AG10803 (cell line): Measurements from ENCODE around the gene GLCE.

Experiments used
- DNase-seq: peaks from one replicate; pipeline ENCODE4 v3.0.0; 2010; ENCODE audit warnings: low read depth
- H3K4me3 ChIP-seq: 2 replicates; pipeline ENCODE4 v1.5.1; 2011; ENCODE audit warnings: mild to moderate bottlenecking, low read length, control low read depth
- CTCF ChIP-seq: conservative IDR thresholded peaks from 2 replicates; pipeline ENCODE4 v1.5.1; 2011; ENCODE audit warnings: mild to moderate bottlenecking, low read length, control low read depth, inconsistent platforms

The GLCE gene

GRCh38 chr15:69244798-69245197 is 84.4 kb downstream of the GLCE start:
- no peak for DNase-seq
- H3K4me3 ChIP-seq: no peak overlapping the region
- no peak for TF ChIP-seq CTCF

- no peak for TF ChIP-seq CTCF
- H3K4me3 ChIP-seq: no peak overlapping the region
- DNase-seq: peak; percentile 57
These were observed 92.7 kb downstream of the GLCE start for GRCh38 chr15:69253156-69253555.

- DNase-seq: peak; percentile 47
- peak; percentile 67 for TF ChIP-seq CTCF
- no peak overlapping the region for H3K4me3 ChIP-seq
These were observed 105.0 kb downstream of the GLCE start for GRCh38 chr15:69265347-69265955.

GRCh38 chr15:69271217-69271616 is 110.8 kb downstream of the GLCE start:
- TF ChIP-seq CTCF: no peak
- DNase-seq: no peak
- H3K4me3 ChIP-seq: no peak overlapping the region

- H3K4me3 ChIP-seq: no peak overlapping the region
- DNase-seq: no peak
- TF ChIP-seq CTCF: no peak
These were observed 111.7 kb downstream of the GLCE start for GRCh38 chr15:69272139-69272538.

GRCh38 chr15:69272891-69273290 is 112.5 kb downstream of the GLCE start:
- DNase-seq: no peak
- no peak for TF ChIP-seq CTCF
- no peak overlapping the region for H3K4me3 ChIP-seq

GRCh38 chr15:69275074-69275670 is 114.7 kb downstream of the GLCE start:
- H3K4me3 ChIP-seq: no peak overlapping the region
- no peak for TF ChIP-seq CTCF
- DNase-seq: no peak
